Colon (tissue), 2 donors: ENCODE measurements around the gene FAM3B.

Experiments used
- FAIRE-seq: peaks from 2 replicates; lab custom pipeline; 2012; peaks lifted over from hg19 to GRCh38; lab: Jason Lieb, UNC
- donor health status: control.
- donor health status: control.

FAM3B gene

GRCh38 chr21:41398251-41398650, 81.7 kb downstream of the FAM3B start:
- FAIRE-seq = no peak

- no peak for FAIRE-seq
These were observed 82.2 kb downstream of the FAM3B start for GRCh38 chr21:41398831-41399230.

- FAIRE-seq = no peak
These were observed 82.7 kb downstream of the FAM3B start for GRCh38 chr21:41399246-41399800.

GRCh38 chr21:41402231-41402630, 85.6 kb downstream of the FAM3B start:
- no peak for FAIRE-seq

- no peak for FAIRE-seq
These were observed 86.2 kb downstream of the FAM3B start for GRCh38 chr21:41402796-41403195.

- no peak for FAIRE-seq
These were observed 86.7 kb downstream of the FAM3B start for GRCh38 chr21:41403331-41403730.

GRCh38 chr21:41403966-41404365, 87.4 kb downstream of the FAM3B start:
- FAIRE-seq = no peak

GRCh38 chr21:41405321-41405720, 88.7 kb downstream of the FAM3B start:
- no peak for FAIRE-seq

- FAIRE-seq = no peak
These were observed 89.7 kb downstream of the FAM3B start for GRCh38 chr21:41406340-41406739.
